GM18868 (cell line): ENCODE measurements around the gene ATP5ME.

Experiments used
- ATAC-seq: cut with Tn5 transposase; IDR thresholded peaks from one replicate; pipeline ENCODE4 v1.9.1; 2021; ENCODE audit warnings: mild to moderate bottlenecking, moderate library complexity; ENCODE audit not compliant: unreplicated experiment

Gene ATP5ME

GRCh38 chr4:684623-685327 lies 10.7 kb upstream of the ATP5ME start:
- ATAC-seq, result no peak

- peak; percentile 36 for ATAC-seq
Measured at GRCh38 chr4:683982-684622, 10.0 kb upstream of the ATP5ME start.

DNA sequence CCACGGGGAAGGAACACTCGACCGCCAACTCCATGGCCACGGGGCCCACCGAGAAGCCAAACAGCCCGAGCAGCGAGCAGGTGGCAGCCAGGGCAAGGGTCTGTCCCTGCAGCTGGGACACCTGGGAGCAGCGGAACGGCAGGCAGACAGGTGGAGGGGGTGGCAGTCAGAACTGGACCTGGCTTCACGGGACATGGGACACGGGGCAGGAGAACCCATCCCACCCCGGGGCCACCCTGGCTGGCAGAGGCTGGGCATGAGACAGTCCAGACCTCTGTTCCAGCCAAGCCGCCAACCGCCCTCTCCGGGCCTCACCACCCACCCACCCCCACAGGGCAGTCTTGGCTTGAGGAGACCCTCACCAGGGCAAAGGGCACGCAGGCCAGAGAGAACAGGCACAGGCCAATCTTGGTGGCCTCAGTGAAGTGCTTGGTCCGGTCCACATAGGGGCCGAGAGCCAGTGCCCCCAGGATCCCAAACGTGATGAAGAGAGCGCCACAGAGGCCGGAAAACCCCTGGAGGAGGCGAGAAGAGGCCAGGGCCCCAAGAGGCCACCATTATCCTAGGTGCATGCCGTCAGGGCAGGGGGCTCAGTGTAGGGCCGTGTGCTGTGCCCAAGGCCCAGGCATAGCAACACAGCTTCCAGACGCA lies 9.3 kb upstream of the ATP5ME start:
- no peak for ATAC-seq

DNA sequence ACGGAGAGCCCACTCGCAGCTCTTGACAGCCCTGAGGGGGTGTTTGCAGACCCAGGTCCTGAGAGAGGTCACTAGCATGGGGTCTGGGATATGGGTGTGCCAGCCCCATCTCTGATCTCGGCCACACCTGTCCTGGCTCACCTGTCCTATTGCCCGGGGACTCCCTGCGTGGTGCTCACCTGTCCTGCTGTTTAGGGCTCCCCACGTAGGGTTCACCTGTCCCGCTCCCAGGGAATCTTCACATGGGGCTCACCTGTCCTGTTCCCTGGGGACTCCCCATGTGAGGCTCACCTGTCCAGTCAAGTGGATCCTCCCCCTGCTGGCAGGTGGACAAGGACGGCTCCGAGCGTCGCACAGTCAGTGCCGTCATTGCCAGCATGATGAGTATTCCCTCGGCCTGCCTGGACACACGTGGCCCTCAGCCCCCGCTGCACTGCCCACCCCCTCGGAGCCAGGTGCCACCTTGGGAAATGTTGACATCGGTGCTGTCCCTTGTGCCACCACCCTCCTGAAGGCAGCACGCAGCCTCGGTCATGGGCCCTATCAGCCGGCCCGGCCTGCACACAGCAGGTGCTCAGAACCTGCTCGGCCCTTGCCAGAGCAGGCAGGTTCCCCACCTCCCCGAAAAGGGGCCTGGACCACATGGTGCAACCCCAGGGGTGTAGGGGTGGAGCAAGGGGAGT lies 8.6 kb upstream of the ATP5ME start:
- no peak for ATAC-seq

DNA sequence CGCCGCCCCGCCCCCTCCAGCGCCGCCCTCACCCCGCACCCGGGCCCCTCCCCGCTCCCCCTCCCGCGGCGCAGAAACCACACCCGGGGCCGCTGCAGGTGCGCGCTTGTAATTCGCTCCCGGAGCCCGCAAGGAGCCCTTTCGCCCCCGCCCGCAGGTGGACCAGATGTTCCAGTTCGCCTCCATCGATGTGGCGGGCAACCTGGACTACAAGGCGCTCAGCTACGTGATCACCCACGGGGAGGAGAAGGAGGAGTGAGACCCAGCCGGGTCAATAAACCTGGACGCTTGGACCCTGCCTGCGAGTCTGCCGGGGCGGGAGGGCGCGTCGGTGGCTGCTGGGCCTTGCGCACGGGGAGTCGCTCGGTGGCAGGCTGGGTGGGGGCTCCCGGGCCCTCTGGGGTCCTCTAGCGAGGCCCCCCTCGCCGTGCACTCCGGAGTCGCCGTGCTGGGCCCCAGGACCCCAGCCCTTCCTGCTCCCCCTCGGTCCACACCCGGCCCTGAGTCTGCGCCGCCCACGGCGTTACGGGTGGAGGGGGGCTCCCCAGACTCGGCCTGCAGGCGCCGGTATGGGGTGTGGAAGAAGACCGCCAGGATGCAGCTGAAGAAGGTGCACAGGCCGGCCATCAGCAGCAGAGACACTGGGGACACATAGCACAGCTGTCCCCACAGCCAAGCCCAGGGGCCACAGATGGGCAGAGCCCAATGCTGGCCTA lies 7.8 kb upstream of the ATP5ME start:
- no peak for ATAC-seq

- no peak for ATAC-seq
Measured at GRCh38 chr4:680928-681645, 7.0 kb upstream of the ATP5ME start.

- ATAC-seq, result no peak
Measured at GRCh38 chr4:680551-680927, 6.5 kb upstream of the ATP5ME start.

DNA sequence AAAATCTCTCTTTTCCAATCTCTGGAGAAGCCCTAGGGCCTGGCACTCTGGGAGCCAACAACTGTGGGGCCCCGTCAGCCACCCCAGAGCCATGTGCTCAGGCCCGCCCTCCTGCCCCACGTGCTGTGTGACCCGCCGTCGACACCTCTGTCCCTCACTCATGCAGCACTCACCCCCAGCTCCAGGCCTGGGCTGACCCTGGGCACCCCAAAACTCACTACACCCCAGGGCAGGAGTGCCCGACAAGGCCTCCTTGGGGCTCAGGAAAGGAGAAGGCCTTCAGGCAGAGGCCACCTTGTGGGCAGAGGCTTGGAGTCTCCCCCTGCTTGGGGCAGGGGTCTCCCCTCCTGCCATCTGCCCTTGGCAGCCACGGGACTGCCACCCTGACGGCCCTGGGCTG lies 6.0 kb upstream of the ATP5ME start:
- no peak for ATAC-seq

DNA sequence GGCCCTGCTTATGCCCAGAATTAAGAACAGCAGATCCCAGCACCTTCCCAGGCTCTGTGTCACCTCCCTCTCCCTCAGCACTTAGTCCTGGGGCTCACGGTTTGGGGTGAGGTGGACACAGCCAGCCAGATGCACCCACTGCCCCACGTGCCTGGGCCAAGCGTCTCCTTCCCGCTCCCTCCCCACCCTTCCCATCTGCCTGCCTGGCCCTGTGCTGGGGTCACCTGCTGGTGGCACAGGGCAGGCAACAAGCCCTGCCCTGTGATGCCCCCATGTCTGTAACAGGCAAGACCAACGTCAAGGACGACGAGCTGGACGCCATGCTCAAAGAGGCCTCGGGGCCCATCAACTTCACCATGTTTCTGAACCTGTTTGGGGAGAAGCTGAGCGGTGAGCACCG lies 5.6 kb upstream of the ATP5ME start:
- no peak for ATAC-seq

- ATAC-seq, result no peak
Measured at GRCh38 chr4:679104-679481, 5.0 kb upstream of the ATP5ME start.

- no peak for ATAC-seq
Measured at GRCh38 chr4:678331-679103, 4.4 kb upstream of the ATP5ME start.

GRCh38 chr4:677431-678293 lies 3.6 kb upstream of the ATP5ME start:
- no peak for ATAC-seq

GRCh38 chr4:676871-677235 lies 2.8 kb upstream of the ATP5ME start:
- no peak for ATAC-seq

DNA sequence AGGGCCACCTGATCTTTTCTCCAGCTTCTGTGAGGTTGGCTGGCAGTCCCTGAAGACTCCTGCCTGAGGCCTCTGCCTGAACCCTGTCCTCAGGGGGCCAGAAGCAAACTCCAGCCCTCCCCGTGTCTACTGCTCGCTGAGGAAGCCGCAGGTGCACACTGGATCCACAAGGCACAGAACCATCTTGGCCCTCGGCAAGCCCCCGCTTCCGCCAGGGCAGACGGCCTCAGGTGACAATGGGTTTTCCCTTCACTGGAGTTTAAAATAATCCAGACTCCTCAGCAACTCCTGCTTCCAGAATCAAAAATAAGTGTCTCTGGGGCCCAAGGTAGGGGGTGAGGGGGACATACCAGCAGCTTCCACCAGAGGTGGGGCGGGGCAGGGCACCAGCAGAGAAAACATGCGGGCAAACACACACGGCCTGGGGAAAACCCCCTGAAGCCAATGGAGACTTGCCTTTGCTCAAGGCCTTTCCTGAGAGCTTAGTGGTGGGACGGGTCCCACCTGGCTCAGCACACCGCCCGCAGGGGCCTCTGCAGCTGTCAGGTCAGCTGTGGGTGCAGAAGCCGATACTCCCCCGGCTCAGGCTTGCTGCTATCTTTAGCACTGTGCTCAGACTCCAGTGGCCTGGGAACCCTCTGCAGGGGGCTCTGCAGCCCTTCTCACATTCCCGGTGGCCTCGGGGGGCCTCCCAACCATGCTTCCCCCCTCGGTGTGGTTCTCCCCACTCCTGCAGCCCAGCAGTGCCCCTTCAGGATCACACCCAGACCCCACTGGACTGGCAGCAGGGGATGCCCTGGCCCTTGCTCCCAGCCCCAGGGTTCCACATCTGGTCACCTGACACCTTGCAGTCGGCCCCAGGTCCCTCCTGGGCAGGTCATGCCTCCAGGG lies 2.1 kb upstream of the ATP5ME start:
- ATAC-seq, result peak; percentile 35

GRCh38 chr4:675036-675882 lies 1.2 kb upstream of the ATP5ME start:
- no peak for ATAC-seq

DNA sequence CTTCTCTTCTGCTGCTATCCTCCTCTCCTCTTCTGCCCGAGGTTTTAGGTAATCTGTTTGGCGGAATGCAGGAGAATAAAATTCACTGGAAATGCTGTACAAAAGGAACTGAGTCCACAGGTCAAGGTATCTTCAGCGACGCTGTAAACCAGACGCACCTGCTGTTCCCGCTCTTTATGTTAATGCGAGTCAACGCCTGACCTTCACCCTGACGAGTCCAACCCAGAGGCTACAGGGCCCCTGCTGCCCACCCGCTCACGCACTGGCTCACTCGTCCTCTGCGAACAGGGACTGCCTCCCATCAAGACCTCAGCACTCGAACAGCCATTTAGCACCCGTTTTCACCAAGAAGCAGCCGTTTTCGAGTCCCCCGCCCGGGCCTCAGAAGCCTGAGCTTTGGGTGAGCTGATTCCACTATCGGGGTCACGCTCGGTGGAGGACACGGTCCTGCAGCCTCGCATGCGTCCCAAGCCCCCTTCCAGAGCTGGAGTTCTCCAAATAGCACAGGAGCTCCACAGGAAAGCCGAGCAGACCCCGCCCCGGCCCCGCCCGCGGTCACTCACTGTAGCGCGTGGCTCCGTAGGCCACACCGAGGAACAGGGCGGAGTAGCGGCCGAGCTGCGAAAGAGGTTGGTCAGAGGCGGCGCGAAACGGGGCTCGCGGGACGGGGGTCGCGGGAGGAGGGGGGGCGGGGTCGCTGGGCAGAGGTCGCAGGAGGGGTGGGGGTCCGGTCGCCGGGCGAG lies 556 bp downstream of the ATP5ME start:
- ATAC-seq, result no peak
